ENCODE data around the gene TOM1L1. TPM values are rescaled to one million over a fixed set of nuclear protein-coding genes. Genes with fewer than 3 reads are reported as not detected.
"Not testable (repeated sequence)": the region's sequence is repeated elsewhere in the genome, so short reads cannot be mapped to it uniquely, and the experiment has no call there.

Gene TOM1L1
- total RNA-seq, 4 donors from 2014 or later, result 35.1 to 63.2 (median 42.3) TPM

DNA sequence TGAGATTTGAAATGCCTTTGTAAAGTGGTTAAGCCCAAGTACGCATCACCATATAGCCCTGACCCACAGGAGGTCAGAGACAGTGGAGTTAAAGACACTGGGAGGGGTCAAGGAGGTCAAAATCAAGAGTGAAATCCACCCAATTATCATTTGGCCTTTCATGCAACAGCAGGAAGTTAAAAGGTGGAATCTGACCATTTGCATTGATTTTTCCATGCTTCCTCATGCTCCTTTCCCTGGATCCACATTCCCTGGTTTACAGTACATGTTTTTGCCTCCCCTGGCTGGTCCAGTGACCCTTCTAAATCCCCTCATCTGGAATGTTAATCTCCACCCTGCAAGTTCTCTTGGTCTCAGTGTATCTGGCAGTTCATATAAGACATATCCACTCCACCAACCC is 36.6 kb upstream of the TOM1L1 start:
- H3K4me3 ChIP-seq (ENCODE audit: low read depth, poor library complexity, severe bottlenecking), result no peak overlapping the region
- 85 to 87% methylated on average over 1 of the region's 1 CpG for WGBS, 2 donors
- TF ChIP-seq CTCF (IDR thresholded peaks at IDR 0.05), result no peak
- intact Hi-C loops (cut with DNase I; ENCODE audit: low total_unique reads), result no loop called here
- DNase-seq (ENCODE audit: low spot score in 2 of 2), result no peak

DNA sequence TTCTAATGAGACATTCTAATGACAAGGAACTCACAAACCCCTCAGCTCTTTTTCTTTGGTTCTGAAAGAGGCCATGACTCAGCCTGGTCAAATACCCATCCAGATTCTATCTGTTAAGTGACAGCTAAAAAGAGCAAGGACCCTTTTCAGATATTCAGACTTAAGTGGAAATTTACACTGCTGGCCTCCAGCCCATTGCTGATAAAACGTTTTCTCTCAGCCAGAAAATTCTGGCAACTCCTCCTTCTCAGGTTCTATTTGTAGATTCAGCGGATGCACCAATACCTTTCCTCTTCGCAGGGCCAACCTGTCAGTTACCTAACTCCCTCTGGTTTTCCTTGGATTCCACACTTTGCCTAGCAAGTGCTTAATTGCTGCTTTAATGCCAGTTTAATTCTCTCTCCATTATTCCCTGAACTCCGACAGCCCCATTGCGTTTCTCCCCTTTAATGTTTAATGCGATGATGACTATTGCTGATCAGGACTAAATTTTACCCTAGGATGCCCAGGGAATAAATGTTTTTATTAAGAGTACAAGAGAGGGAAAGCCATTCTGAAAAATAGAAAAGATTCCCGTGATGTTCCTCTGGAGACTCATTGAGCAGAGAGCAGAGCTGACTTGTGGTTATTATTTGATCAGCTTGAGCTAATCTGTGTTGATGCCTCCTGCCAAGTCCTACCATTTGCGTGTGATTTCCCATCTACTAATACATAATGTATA is 35.9 kb upstream of the TOM1L1 start:
- intact Hi-C loops (cut with DNase I; ENCODE audit: low total_unique reads), result no loop called here
- no peak for DNase-seq (ENCODE audit: low spot score in 2 of 2)
- no peak overlapping the region for H3K4me3 ChIP-seq (ENCODE audit: low read depth, poor library complexity, severe bottlenecking)
- no peak for TF ChIP-seq CTCF (IDR thresholded peaks at IDR 0.05)
- TF ChIP-seq POLR2A (IDR thresholded peaks at IDR 0.05), result no peak
- WGBS, 2 donors, result 41 to 56% methylated on average over 8 of the region's 8 CpGs

- 87 to 93% methylated on average over 2 of the region's 2 CpGs for WGBS, 2 donors
- no peak overlapping the region for H3K4me3 ChIP-seq (ENCODE audit: low read depth, poor library complexity, severe bottlenecking)
- TF ChIP-seq POLR2A (IDR thresholded peaks at IDR 0.05) (no peak), CTCF (IDR thresholded peaks at IDR 0.05) (no peak)
- intact Hi-C loops (cut with DNase I; ENCODE audit: low total_unique reads), result no loop called here
- no peak for DNase-seq (ENCODE audit: low spot score in 2 of 2)
Measured at GRCh38 chr17:54867634-54868033, 33.0 kb upstream of the TOM1L1 start.

- H3K4me3 ChIP-seq (ENCODE audit: low read depth, poor library complexity, severe bottlenecking), result no peak overlapping the region
- intact Hi-C loops (cut with DNase I; ENCODE audit: low total_unique reads), result no loop called here
Measured at GRCh38 chr17:54870671-54871175, 29.9 kb upstream of the TOM1L1 start.

DNA sequence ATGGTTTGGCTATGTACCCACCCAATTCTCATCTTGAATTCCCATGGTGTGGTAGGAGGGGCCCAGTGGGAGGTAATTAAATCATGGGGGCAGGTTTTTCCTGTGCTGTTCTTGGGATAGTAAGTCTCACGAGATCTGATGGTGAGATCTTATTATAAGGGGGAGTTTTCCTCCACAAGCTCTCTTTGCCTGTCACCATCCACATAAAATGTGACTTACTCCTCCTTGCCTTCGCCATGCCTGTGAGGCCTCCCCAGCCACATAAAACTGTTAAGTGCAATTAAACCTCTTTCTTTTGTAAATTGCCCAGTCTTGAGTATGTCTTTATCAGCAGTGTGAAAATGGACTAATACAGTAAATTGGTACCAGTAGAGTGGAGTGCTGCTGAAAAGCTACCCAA is 24.7 kb upstream of the TOM1L1 start:
- DNase-seq (ENCODE audit: low spot score in 2 of 2); H3K4me3 ChIP-seq (ENCODE audit: low read depth, poor library complexity, severe bottlenecking); intact Hi-C loops (cut with DNase I; ENCODE audit: low total_unique reads): not testable (repeated sequence)
- 68 to 81% methylated on average over 2 of the region's 2 CpGs for WGBS, 2 donors

More at GRCh38 chr17:54870671-54871175, 29.9 kb upstream of the TOM1L1 start:
- TF ChIP-seq POLR2A (IDR thresholded peaks at IDR 0.05) (no peak), CTCF (IDR thresholded peaks at IDR 0.05) (no peak)
- no peak for DNase-seq (ENCODE audit: low spot score in 2 of 2)
- 82 to 86% methylated on average over 1 of the region's 1 CpG for WGBS, 2 donors

DNA sequence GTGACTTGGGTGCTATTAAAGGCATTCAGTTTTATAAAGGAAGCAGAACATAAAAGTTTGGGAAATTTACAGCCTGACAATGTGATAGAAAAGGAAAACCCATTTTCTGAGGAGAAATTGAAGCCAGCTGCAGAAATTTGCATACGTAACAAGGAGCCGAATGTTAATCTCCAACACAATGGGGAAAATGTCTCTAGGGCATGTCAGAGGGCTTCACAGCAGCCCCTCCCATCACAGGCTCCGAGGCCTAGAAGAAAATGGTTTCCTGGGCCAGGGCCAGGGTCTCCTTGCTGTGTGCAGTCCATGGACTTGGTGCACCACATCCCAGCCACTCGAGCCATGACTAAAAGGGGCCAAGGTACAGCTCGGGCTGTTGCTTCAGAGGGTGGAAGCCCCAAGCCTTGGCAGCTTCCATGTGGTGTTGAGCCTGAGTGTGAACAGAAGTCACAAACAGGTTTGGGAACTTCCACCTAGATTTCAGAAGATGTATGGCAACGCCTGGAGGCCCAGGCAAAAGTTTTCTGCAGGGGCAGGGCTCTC is 23.9 kb upstream of the TOM1L1 start:
- no peak for TF ChIP-seq CTCF (IDR thresholded peaks at IDR 0.05)
- no peak for TF ChIP-seq POLR2A (IDR thresholded peaks at IDR 0.05)

More for the DNA sequence above, 23.9 kb upstream of the TOM1L1 start:
- WGBS, 2 donors, result 74% methylated on average over 6 of the region's 6 CpGs
- no peak overlapping the region for H3K4me3 ChIP-seq (ENCODE audit: low read depth, poor library complexity, severe bottlenecking)
- intact Hi-C loops (cut with DNase I; ENCODE audit: low total_unique reads), result no loop called here
- DNase-seq (ENCODE audit: low spot score in 2 of 2), result no peak
